ENCODE data around the gene IFNGR1. TPM values are rescaled to one million over a fixed set of nuclear protein-coding genes. Genes with fewer than 3 reads are reported as not detected.

The IFNGR1 gene
- total RNA-seq, 2 donors from 2014 or later: 58.2 to 131 TPM

- Histone ChIP-seq H3K4me1 (peaks cover 6% of the 10 kb centered on the region), H3K36me3 (no peaks in the 10 kb centered on the region), H3K9ac (ENCODE audit: low read depth in 2 of 2, low read length in 2 of 2) (no peak overlapping the region), H3K27me3 (no peaks in the 10 kb centered on the region), H3K27ac (peak overlapping the region; percentile 3), H3K4me3 (no peak overlapping the region), H3K9me3 (no peaks in the 10 kb centered on the region)
- no peak for DNase-seq
- intact Hi-C loops (cut with DNase I): no loop called here
- TF ChIP-seq CTCF (IDR thresholded peaks at IDR 0.05): no peak
Measured at GRCh38 chr6:137235686-137236085, 16.5 kb upstream of the IFNGR1 start.

GRCh38 chr6:137233911-137234863 lies 15.0 kb upstream of the IFNGR1 start:
- H3K9me3 ChIP-seq: no peaks in the 10 kb centered on the region

GRCh38 chr6:137231895-137232294 lies 12.7 kb upstream of the IFNGR1 start:
- no peak for DNase-seq
- Histone ChIP-seq H3K4me1 (peaks cover 6% of the 10 kb centered on the region), H3K36me3 (no peaks in the 10 kb centered on the region), H3K9me3 (no peaks in the 10 kb centered on the region), H3K4me3 (no peak overlapping the region), H3K9ac (ENCODE audit: low read depth in 2 of 2, low read length in 2 of 2) (no peak overlapping the region), H3K27me3 (no peaks in the 10 kb centered on the region), H3K27ac (no peak overlapping the region)
- intact Hi-C loops (cut with DNase I): no loop called here
- no peak for TF ChIP-seq CTCF (IDR thresholded peaks at IDR 0.05)

More at GRCh38 chr6:137233911-137234863, 15.0 kb upstream of the IFNGR1 start:
- peak; percentile 58 for DNase-seq
- no peak for TF ChIP-seq CTCF (IDR thresholded peaks at IDR 0.05)
- peak overlapping the region; percentile 92 for H3K27ac ChIP-seq
- peaks cover 6% of the 10 kb centered on the region for H3K4me1 ChIP-seq
- no peaks in the 10 kb centered on the region for H3K27me3 ChIP-seq
- intact Hi-C loops (cut with DNase I): no loop called here
- H3K4me3 ChIP-seq: no peak overlapping the region
- H3K36me3 ChIP-seq: no peaks in the 10 kb centered on the region
- H3K9ac ChIP-seq (ENCODE audit: low read depth in 2 of 2, low read length in 2 of 2): peak overlapping the region in 1 of 2 donors; percentile 54

- no peaks in the 10 kb centered on the region for H3K36me3 ChIP-seq
- no peak for DNase-seq
- intact Hi-C loops (cut with DNase I): no loop called here
- H3K4me1 ChIP-seq: peaks cover 6% of the 10 kb centered on the region
- peak overlapping the region; percentile 9 for H3K27ac ChIP-seq
- no peak overlapping the region for H3K4me3 ChIP-seq
- H3K27me3 ChIP-seq: no peaks in the 10 kb centered on the region
- no peaks in the 10 kb centered on the region for H3K9me3 ChIP-seq
- TF ChIP-seq CTCF (IDR thresholded peaks at IDR 0.05): no peak
- H3K9ac ChIP-seq (ENCODE audit: low read depth in 2 of 2, low read length in 2 of 2): no peak overlapping the region
Measured at GRCh38 chr6:137230956-137231555, 11.9 kb upstream of the IFNGR1 start.

- no peaks in the 10 kb centered on the region for H3K27me3 ChIP-seq
- no peak for TF ChIP-seq CTCF (IDR thresholded peaks at IDR 0.05)
- no peaks in the 10 kb centered on the region for H3K9me3 ChIP-seq
- H3K36me3 ChIP-seq: no peaks in the 10 kb centered on the region
- intact Hi-C loops (cut with DNase I): no loop called here
- no peak overlapping the region for H3K4me3 ChIP-seq
- H3K9ac ChIP-seq (ENCODE audit: low read depth in 2 of 2, low read length in 2 of 2): no peak overlapping the region
- H3K4me1 ChIP-seq: peaks cover 6% of the 10 kb centered on the region
- DNase-seq: no peak
- peak overlapping the region; percentile 9 for H3K27ac ChIP-seq
Measured at GRCh38 chr6:137230547-137230946, 11.4 kb upstream of the IFNGR1 start.
